Endothelial cell of umbilical vein (primary cell): Measurements from ENCODE around the gene PRR18. TPM values are rescaled to one million over a fixed set of nuclear protein-coding genes. Genes with fewer than 3 reads are reported as not detected.

ENCODE experiments used
- BruUV-seq: library from RNA; stranded (reverse); fragments of 400-500 nt; replicated peaks from 2 replicates; lab custom pipeline; 2021; lab: Mats Ljungman, UMichigan
- CTCF ChIA-PET: fragments of 300-600, 350-600 bp; sonication (Branson Sonifier 250); formaldehyde crosslinking; loops from one replicate; lab custom pipeline; 2021; ENCODE audit warnings: antibody characterized with exemption, inconsistent platforms; lab: Charles Lee
- POLR2A ChIA-PET: fragments of 300-600, 350-600 bp; sonication (Branson Sonifier 250); formaldehyde crosslinking; loops from one replicate; lab custom pipeline; 2021; ENCODE audit warnings: antibody characterized with exemption, inconsistent platforms; lab: Charles Lee
- DNase-seq: peaks from one replicate; pipeline ENCODE4 v3.0.0-alpha.2; 2011; ENCODE audit warnings: low read depth, low spot score
- FAIRE-seq: peaks from 2 replicates; lab custom pipeline; 2011; peaks lifted over from hg19 to GRCh38; lab: Jason Lieb, UNC
- H2AFZ ChIP-seq: 2 replicates; pipeline ENCODE4 v1.6.0; 2012; ENCODE audit warnings: low read depth, low read length, control low read depth, inconsistent platforms
- H3K27ac ChIP-seq: 2 replicates; pipeline ENCODE4 v1.5.1; 2011; ENCODE audit warnings: low read depth, mild to moderate bottlenecking, control low read depth, low read length, moderate library complexity; ENCODE audit not compliant: insufficient read depth
- H3K27me3 ChIP-seq, 2 experiments: 2 replicates each; pipeline versions ENCODE4 v1.6.0 to v1.6.1; 2011; ENCODE audit warnings: low read length in 2 of 2, mixed read lengths in 1 of 2; ENCODE audit not compliant: control insufficient read depth in 2 of 2, insufficient read depth in 2 of 2
- H3K36me3 ChIP-seq, 2 experiments: 2 replicates in 1 of 2; 3 replicates in 1 of 2; pipeline ENCODE4 v1.5.1; 2011; ENCODE audit warnings: low read length in 2 of 2, mild to moderate bottlenecking in 1 of 2, moderate library complexity in 1 of 2; ENCODE audit not compliant: control insufficient read depth in 2 of 2, insufficient read depth in 2 of 2; ENCODE audit errors: extremely low read depth in 1 of 2
- H3K4me1 ChIP-seq: 3 replicates; pipeline ENCODE4 v1.5.1; 2011; ENCODE audit warnings: mild to moderate bottlenecking, low read length; ENCODE audit not compliant: control insufficient read depth, insufficient read depth; ENCODE audit errors: extremely low read depth
- H3K4me2 ChIP-seq: 2 replicates; pipeline ENCODE4 v1.6.1; 2011; ENCODE audit warnings: low read length, control low read depth, mixed read lengths; ENCODE audit not compliant: insufficient read depth
- H3K4me3 ChIP-seq, 3 experiments: fragments of 200-600 bp in 1 of 3; sonication (generic), shearing (Covaris generic) in 1 of 3; replicated peaks in 1 of 3; 2 replicates each; pipeline ENCODE4 v1.5.1; 2011 to 2016; ENCODE audit warnings: control low read depth in 3 of 3, low read length in 3 of 3, mild to moderate bottlenecking in 2 of 3, inconsistent platforms in 1 of 3, low read depth in 1 of 3, moderate library complexity in 1 of 3; ENCODE audit not compliant: insufficient read depth in 1 of 3
- H3K79me2 ChIP-seq: 2 replicates; pipeline ENCODE4 v1.6.0; 2012; ENCODE audit warnings: low read length, inconsistent platforms; ENCODE audit not compliant: control insufficient read depth, insufficient read depth
- H3K9ac ChIP-seq: replicated peaks from 2 replicates; pipeline ENCODE3; 2011; ENCODE audit warnings: low read length, control low read depth; ENCODE audit not compliant: insufficient read depth; ENCODE audit errors: extremely low read depth
- H3K9me1 ChIP-seq: replicated peaks from 3 replicates; pipeline ENCODE4 v1.6.0; 2011; ENCODE audit warnings: mild to moderate bottlenecking, low read length; ENCODE audit not compliant: control insufficient read depth, insufficient read depth; ENCODE audit errors: extremely low read depth
- H3K9me3 ChIP-seq: replicated peaks from 2 replicates; pipeline ENCODE4 v1.5.1; 2012; ENCODE audit warnings: low read length, inconsistent platforms; ENCODE audit not compliant: control insufficient read depth, insufficient read depth
- H4K20me1 ChIP-seq: replicated peaks from 2 replicates; pipeline ENCODE3; 2011; ENCODE audit warnings: mild to moderate bottlenecking, low read length; ENCODE audit not compliant: control insufficient read depth, insufficient read depth; ENCODE audit errors: extremely low read depth
- CTCF ChIP-seq, 2 donors: IDR thresholded peaks; 1 replicate in 1 of 2; 2 replicates in 1 of 2; pipeline ENCODE4 v1.5.1; 2011; ENCODE audit warnings: low read length in 2 of 2, mild to moderate bottlenecking in 2 of 2, moderate library complexity in 2 of 2, control low read depth in 1 of 2, inconsistent platforms in 1 of 2, low read depth in 1 of 2; ENCODE audit not compliant: insufficient read depth in 1 of 2; ENCODE audit errors: extremely low read depth in 1 of 2
- EZH2 ChIP-seq: IDR thresholded peaks from 2 replicates; pipeline ENCODE4 v1.6.1; 2012; ENCODE audit warnings: borderline replicate concordance, low read depth, mild to moderate bottlenecking, moderate library complexity, low read length, inconsistent platforms; ENCODE audit not compliant: severe bottlenecking
- FOS ChIP-seq: IDR thresholded peaks from 2 replicates; pipeline ENCODE4 v1.6.1; 2011; ENCODE audit warnings: mild to moderate bottlenecking, low read length, moderate library complexity, borderline replicate concordance; ENCODE audit not compliant: insufficient read depth
- GATA2 ChIP-seq: IDR thresholded peaks from 2 replicates; pipeline ENCODE4 v1.7.0; 2011; ENCODE audit warnings: low read depth, mild to moderate bottlenecking, moderate library complexity, mixed read lengths, low read length; ENCODE audit not compliant: insufficient read length, insufficient read depth
- JUN ChIP-seq: IDR thresholded peaks from 2 replicates; pipeline ENCODE4 v1.6.1; 2011; ENCODE audit warnings: borderline replicate concordance, low read depth; ENCODE audit not compliant: insufficient read length, insufficient read depth
- MAX ChIP-seq: IDR thresholded peaks from 2 replicates; pipeline ENCODE4 v1.6.1; 2011; ENCODE audit not compliant: insufficient read depth, insufficient read length
- MYC ChIP-seq: IDR thresholded peaks from one replicate; pipeline ENCODE4 v1.6.1; 2011; ENCODE audit warnings: mild to moderate bottlenecking, low read depth, low read length
- POLR2A ChIP-seq: IDR thresholded peaks from 2 replicates; pipeline ENCODE4 v1.6.1; 2012; ENCODE audit warnings: low read depth, mild to moderate bottlenecking, control low read depth, low read length
- POLR2AphosphoS5 ChIP-seq: IDR thresholded peaks from 2 replicates; pipeline ENCODE4 v1.6.1; 2012; ENCODE audit warnings: low read depth, mild to moderate bottlenecking, control low read depth, low read length, moderate library complexity; ENCODE audit not compliant: insufficient read depth
- dilution Hi-C: fragments of 300-500 bp; cut with MboI; formaldehyde crosslinking; loops from one replicate; pipeline ENCODE4 v1.15.0; 2019; ENCODE audit warnings: low sequenced_read_pairs; ENCODE audit not compliant: extremely low pct_ligation_motif_present
- intact Hi-C: fragments of 100-400 bp; cut with micrococcal nuclease; formaldehyde crosslinking; loops from one replicate; pipeline ENCODE4 v1.10.0; 2022
- polyA plus RNA-seq, 4 experiments: library from polyadenylated mRNA; depleted of rRNA in 3 of 4; stranded (reverse) in 3 of 4; unstranded in 1 of 4; fragments of >200 nt; gene quantifications; 2 replicates each; pipeline versions ENCODE4 v1.2.1 to v1.2.3, GENCODE V29; 2011 to 2012; ENCODE audit warnings: missing spikeins in 1 of 4
- total RNA-seq: library from RNA; stranded (reverse); gene quantifications from 2 replicates; pipeline ENCODE4 v1.2.3, GENCODE V29; 2021

PRR18 gene
- total and polyA plus RNA-seq, 2 donors (not counting 3 experiments of a cell fraction or from before 2014, with no cell fraction given) = not detected

GRCh38 chr6:166305562-166306117 lies 2.6 kb downstream of the PRR18 start:
- TF ChIP-seq EZH2 = no peak

GRCh38 chr6:166304106-166304505 lies 4.1 kb downstream of the PRR18 start:
- ChIA-PET CTCF (no interaction called here), POLR2A (no interaction called here)
- no peak overlapping the region for H3K9ac ChIP-seq
- H3K4me3 ChIP-seq = no peak overlapping the region
- H3K27ac ChIP-seq = no peak overlapping the region
- H2AFZ ChIP-seq = no peak overlapping the region
- peaks cover 3% of the 10 kb centered on the region for H3K4me1 ChIP-seq
- H3K9me3 ChIP-seq = no peaks in the 10 kb centered on the region
- intact Hi-C loops = no loop called here
- dilution Hi-C loops = no loop called here
- H3K9me1 ChIP-seq = no peaks in the 10 kb centered on the region
- DNase-seq = no peak
- no peak overlapping the region for H3K4me2 ChIP-seq
- no peaks in the 10 kb centered on the region for H3K79me2 ChIP-seq
- FAIRE-seq = no peak
- BruUV-seq = no TSS peak
- TF ChIP-seq GATA2 (no peak), CTCF (IDR thresholded peaks at IDR 0.05; ENCODE audit: extremely low read depth in 1 of 2, insufficient read depth in 1 of 2, low read depth in 1 of 2, low read length in 2 of 2) (no peak), JUN (no peak), POLR2AphosphoS5 (no peak), EZH2 (no peak), POLR2A (no peak), MAX (no peak), MYC (no peak), FOS (no peak)
- no peaks in the 10 kb centered on the region for H3K36me3 ChIP-seq
- H4K20me1 ChIP-seq = no peaks in the 10 kb centered on the region
- H3K27me3 ChIP-seq = peaks cover 32 to 41% of the 10 kb centered on the region in 2 experiments

More at GRCh38 chr6:166305562-166306117, 2.6 kb downstream of the PRR18 start:
- Histone ChIP-seq H3K4me3 (no peak overlapping the region), H3K9me3 (no peaks in the 10 kb centered on the region), H3K36me3 (no peaks in the 10 kb centered on the region), H3K9me1 (no peaks in the 10 kb centered on the region), H3K27ac (no peak overlapping the region), H4K20me1 (no peaks in the 10 kb centered on the region), H3K79me2 (no peaks in the 10 kb centered on the region), H3K27me3 (peaks cover 45 to 55% of the 10 kb centered on the region in 2 experiments), H3K4me1 (peaks cover 3% of the 10 kb centered on the region), H3K9ac (no peak overlapping the region), H3K4me2 (no peak overlapping the region), H2AFZ (no peak overlapping the region)
- CTCF ChIA-PET = interaction anchor here (10.3 kb wide), 1 partner anchor 94 kb away, joined by 158 read pairs; no protein-coding TSS in a partner anchor
- intact Hi-C loops = no loop called here
- POLR2A ChIA-PET = no interaction called here
- FAIRE-seq = no peak
- dilution Hi-C loops = no loop called here
- BruUV-seq = no TSS peak
- DNase-seq = no peak
